Measurements from ENCODE around the gene ZNF865.
"Not testable (repeated sequence)": the region's sequence is repeated elsewhere in the genome, so short reads cannot be mapped to it uniquely, and the experiment has no call there.

Gene ZNF865

DNA sequence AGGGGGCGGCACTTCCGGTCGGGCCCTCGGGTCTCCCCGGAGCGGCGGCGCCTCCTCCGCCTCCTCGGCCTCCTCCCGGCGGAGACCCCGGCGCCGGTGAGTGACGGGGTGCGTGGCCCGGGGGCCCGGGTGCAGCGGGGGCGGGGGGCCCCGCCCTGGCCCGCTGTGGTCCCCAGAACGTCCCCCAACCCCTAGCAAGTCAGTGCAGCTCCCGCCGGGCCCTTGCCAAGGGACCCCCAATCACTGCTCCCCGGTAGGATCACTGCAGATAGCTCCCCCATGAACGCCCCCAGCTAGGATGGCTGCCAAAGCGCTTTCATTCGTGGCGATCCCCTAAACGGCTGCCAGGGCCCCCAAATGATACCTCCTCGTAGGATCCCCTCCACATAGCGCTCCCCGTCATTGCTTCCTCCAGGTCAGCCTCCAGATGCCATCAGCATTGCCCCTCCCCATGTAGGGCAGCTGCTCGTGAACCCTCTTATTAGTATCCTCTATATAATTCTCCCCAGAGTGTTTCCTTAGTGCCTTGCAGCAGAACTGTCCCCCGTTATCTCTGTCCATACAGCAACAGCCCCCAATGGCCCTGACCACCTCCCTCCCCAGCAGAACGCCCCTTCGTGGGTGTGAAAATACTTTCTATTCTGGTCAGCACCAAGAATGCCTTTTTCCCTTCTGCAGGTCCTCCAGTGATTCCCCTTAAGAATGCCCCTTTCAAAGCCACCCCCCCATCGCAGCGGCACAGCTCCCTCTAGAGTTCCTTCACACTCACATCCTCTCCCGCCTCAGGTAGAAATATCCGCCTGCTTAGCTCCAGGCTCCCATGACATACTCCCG is at the start of gene ZNF865:
Gene ZNF865, plus strand, starts transcription at position 11 of the 834 bp plus-strand sequence. CDS start 7,972 bp downstream, outside the sequence.
- peak; percentile 67 for DNase-seq (ENCODE audit: low read depth, low spot score)

GRCh38 chr19:55559684-55560083 is 45.8 kb upstream of the ZNF865 start:
- DNase-seq (ENCODE audit: low read depth, low spot score) = no peak

DNA sequence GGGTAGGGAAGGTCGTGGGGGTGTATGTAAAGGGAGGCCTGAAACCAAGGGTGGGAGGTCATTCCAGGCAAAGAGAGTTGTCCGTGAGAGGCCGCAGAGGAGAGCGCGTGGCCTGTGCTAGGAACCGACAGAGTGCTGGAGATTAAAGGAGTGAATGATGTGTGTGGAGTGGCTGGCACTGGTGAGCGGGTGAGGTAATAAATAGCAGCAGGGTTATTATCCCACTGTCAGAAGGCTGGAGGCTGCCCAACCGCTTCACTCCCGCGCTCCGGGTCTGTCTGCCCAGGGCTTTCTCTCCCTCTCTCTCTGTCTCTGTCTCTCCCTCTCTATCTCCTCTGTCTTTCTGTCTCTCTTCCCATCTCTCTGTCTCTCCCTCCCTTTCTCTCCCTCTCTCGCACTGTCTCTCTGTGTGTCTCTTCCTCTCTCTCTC is 42.2 kb upstream of the ZNF865 start:
- DNase-seq (ENCODE audit: low read depth, low spot score) = no peak

- no peak for DNase-seq (ENCODE audit: low read depth, low spot score)
Observed at GRCh38 chr19:55566823-55567222, 38.6 kb upstream of the ZNF865 start.

GRCh38 chr19:55567708-55568328 is 37.6 kb upstream of the ZNF865 start:
- no peak for DNase-seq (ENCODE audit: low read depth, low spot score)

- not testable (repeated sequence) for DNase-seq (ENCODE audit: low read depth, low spot score)
Observed at GRCh38 chr19:55569477-55569876, 36.0 kb upstream of the ZNF865 start.

- DNase-seq (ENCODE audit: low read depth, low spot score) = not testable (repeated sequence)
Observed at GRCh38 chr19:55573929-55574328, 31.5 kb upstream of the ZNF865 start.

GRCh38 chr19:55576746-55577145 is 28.7 kb upstream of the ZNF865 start:
- DNase-seq (ENCODE audit: low read depth, low spot score) = no peak

DNA sequence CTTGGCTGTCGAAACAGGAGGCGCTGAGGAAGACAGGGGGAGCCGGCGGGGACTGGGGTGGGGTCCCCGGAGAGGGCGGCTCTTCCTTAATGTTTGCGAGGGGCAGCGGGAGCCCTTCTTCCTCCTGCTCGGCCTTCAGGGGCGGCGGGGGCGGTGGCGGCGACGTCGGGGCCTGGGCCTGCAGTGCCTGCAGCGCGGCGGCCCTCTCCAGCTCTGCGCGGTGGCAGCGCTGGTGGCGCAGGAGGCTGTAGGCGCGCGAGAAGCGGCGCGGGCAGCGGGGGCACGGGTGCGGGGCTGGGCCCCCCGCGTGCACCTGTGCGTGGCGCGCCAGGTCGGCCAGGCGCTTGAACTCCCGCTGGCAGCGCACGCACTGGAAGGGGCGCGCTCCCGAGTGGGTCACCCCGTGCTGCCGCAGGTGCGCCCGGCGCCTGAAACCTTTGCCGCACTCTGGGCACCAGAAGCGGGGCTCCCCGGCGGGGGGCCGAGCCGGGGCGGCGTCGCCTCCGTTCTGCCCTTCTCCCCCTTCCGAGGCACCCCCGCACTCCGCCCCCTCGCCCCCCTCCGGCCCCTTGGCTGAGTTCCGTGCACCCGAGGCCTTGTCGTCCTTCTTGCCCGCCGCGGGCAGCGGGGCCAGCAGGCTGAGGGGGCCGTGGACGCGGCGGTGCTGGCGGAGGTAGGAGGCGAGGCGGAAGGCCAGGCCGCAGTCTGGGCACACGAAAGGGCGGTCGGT is 27.3 kb upstream of the ZNF865 start:
- no peak for DNase-seq (ENCODE audit: low read depth, low spot score)

DNA sequence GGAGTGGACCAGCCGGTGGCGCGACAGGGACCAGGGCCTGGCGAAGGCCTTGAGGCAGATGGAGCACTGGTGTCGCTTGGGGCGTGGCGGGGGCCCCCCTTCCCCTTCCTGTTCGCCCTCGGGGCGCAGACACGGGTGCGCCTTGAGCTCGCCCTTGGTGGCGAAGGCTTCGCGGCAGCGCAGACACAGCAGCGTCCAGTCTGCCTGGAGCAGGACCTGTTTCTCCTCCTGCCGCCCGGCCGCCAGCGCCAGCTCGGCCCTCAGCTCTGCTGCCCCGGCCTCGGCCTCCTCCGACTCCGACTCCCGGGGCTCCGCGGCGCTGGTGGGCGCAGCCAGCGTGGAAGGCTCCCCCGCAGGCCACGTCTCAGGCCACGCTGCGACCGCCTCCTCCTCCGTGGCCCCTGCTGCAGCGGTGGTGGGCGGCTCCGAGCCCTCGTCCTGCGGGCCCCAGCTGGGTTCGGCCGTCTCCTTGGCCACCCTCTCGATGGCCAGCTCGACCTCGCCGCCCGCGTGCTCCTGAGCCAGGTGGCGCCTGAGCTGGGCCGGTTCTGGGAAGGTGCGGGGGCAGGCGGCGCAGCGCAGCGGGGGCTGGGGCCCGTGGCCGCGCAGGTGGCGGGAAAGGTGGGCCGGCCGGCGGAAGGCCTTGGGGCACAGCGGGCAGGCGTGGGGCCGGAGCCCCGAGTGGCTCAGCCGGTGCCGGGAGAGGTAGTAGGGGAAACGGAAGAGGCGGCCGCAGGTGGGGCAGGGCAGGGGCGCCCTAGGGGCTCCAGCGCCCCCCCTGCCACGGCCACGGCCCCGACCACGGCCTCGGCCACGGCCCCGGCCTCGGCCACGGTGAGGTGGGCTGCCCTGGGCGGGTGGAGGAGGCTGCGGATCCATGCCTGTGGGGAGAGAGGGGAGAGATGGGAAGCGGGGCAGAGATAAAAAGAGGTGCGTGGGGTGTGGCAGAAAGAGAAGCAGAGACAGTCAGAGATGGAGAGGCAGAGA is 26.4 kb upstream of the ZNF865 start:
- DNase-seq (ENCODE audit: low read depth, low spot score) = no peak

DNA sequence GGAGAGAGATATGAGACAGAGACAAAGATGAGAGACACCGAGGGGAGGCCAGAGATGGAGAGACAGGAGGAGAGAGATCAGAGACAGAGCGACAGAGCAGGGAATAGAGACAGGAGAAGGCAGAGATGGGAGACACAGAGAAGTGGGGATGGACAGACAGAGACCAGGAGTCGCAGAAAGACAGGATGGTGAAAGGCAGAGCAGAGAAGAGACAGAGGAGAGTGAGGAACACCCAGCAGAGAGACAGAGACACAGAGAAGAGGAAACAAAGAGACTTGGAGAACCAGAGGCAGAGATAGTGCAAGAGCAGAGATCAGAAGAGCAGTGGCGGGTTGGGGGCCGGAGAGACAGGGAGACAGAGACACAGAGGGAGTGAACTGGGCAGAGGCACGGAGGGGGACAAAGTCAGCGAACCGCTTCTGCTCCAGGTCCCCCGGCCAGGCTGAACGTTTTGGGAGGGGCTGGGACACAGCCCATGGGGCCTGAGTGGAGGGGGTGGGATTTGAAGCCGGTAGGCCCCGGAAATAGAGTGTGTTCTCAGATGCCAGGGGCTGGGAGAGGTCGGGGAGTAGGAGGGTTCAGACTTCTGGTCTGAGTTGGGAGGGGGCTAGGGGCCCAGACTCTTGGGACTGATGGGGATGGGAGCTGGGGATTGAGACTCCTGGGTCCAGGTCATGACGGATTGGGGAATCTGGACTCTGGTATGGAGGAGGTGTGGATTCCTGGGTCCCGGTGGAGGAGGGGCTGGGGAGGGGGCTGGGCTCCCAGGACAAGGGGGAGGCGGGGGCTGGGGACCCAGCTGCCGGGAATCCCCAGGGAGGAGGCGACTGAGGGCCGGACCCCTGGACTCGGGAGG is 25.5 kb upstream of the ZNF865 start:
- no peak for DNase-seq (ENCODE audit: low read depth, low spot score)

DNA sequence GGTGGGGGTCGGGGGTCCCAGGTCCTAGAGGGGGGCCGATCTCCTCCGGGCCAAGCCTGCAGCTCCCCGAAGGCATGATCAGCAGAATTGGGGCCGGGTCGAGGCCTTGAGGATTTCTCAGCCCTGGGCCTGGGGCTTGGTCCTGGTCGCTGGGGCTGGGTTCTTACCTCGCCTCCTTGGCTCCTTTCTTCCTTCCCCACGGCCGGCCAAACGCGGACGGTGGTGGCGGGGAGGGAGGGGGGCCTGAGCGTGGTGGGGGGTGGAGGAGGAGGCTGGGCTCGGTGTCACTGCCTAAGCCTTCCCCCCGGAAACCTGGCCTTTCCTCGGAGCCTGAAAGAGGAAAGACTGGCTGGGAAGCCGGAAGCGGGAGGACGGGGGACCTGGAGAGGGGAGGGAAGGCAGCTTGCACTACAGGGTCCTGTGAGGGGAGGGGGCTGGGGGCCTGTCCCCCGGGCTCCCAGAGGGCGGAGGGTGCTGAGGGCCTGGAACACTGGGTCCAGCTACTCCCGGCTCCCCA is 24.8 kb upstream of the ZNF865 start, which contains the start of gene ZNF579:
Gene ZNF579, minus strand, starts transcription at position 221 of the 517 bp plus-strand sequence. CDS start 1,209 bp downstream, outside the sequence.
- DNase-seq (ENCODE audit: low read depth, low spot score) = peak; percentile 67

GRCh38 chr19:55581145-55581822 is 24.2 kb upstream of the ZNF865 start:
- no peak for DNase-seq (ENCODE audit: low read depth, low spot score)

GRCh38 chr19:55581823-55582223 is 23.6 kb upstream of the ZNF865 start:
- DNase-seq (ENCODE audit: low read depth, low spot score) = no peak

- DNase-seq (ENCODE audit: low read depth, low spot score) = not testable (repeated sequence)
Observed at GRCh38 chr19:55582284-55582683, 23.2 kb upstream of the ZNF865 start.

- not testable (repeated sequence) for DNase-seq (ENCODE audit: low read depth, low spot score)
Observed at GRCh38 chr19:55583897-55584296, 21.6 kb upstream of the ZNF865 start.

DNA sequence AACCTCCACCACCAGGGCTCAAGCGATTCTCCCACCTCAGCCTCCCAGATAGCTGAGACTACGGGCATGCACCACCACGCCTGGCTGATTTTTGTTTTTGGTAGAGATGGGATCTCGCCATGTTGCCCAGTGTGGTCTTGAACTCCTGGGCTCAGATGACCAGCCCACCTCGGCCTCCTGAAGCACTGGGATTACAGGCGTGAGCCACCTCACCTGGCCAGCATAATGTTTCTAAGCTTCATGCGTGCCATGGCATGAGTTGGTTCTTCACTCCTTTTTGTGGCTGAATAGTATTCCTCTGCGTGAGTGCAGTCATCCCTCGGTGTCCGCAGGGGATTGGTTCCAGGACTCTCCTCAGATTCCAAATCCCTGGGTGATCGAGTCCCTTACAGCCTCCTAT is 20.6 kb upstream of the ZNF865 start:
- no peak for DNase-seq (ENCODE audit: low read depth, low spot score)

DNA sequence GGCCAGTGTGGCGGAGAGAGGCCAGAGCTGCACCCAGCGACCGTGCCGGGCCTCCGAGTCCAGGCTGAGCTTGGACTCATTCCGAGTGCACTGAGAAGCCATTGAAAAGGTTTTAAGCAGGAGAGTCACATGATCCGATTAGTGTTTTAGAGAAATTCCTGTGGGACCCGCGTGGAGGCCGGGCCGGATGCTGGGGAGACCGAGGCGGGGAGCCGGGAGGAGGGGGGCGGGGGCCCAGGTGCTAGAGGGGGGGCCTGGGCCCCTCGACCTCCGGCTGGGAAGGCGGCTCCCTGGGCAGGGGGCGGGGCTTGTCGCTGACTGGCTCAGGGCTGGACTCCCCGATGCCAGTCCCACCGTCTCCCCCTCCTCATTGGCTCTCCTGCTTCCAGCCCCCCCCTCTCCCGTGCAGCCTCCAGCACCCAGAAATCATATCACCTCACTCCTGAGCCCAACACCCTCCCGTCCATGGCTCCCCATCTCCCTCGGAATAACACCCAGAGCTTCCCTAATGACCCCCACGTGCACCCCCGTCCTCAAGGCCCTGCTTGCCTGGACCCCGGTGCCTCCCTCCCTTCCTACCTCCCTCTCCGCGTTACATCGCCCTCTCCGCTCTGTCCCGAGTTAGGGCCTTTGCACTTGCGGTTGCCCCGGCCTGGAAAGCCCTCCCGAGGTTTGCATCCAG is 19.6 kb upstream of the ZNF865 start:
- peak; percentile 31 for DNase-seq (ENCODE audit: low read depth, low spot score)

Data from smooth muscle cell of the brain vasculature (primary cell).